Measurements from ENCODE around the gene RBM4. TPM values are rescaled to one million over a fixed set of nuclear protein-coding genes. Genes with fewer than 3 reads are reported as not detected.

RBM4 gene
- total RNA-seq, 1 donor from 2014 or later, result 206 TPM

DNA sequence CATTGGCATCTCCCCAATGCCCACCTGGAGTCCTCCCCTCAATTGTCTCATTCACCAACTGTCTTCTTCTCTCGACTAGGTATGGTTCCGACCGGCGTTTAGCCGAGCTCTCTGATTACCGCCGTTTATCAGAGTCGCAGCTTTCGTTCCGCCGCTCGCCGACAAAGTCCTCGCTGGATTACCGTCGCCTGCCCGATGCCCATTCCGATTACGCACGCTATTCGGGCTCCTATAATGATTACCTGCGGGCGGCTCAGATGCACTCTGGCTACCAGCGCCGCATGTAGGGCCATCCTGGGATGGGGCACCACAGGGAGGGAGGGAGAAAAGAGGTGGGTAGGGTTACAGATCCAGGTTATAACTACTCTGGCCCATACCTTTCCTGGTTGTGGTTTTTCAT is 12.1 kb upstream of the RBM4 start:
- H4K20me1 ChIP-seq (ENCODE audit: low read depth), result peaks cover 88% of the 10 kb centered on the region
- H3K27ac ChIP-seq, result no peak overlapping the region
- Mint-ChIP-seq H3K27ac (no peak overlapping the region), H3K4me1 (peaks cover 8% of the 10 kb centered on the region), H3K9me3 (no peaks in the 10 kb centered on the region), H3K4me3 (no peak overlapping the region), H3K36me3 (peaks cover 44% of the 10 kb centered on the region), H3K27me3 (ENCODE audit: insufficient read depth, low read depth) (peaks cover 4% of the 10 kb centered on the region)
- H3F3A ChIP-seq (ENCODE audit: low read depth), result peaks cover 28% of the 10 kb centered on the region
- peaks cover 15% of the 10 kb centered on the region for H3K36me3 ChIP-seq
- no peaks in the 10 kb centered on the region for H3K9me3 ChIP-seq (ENCODE audit: low read depth)
- TF ChIP-seq, protein P1, sequence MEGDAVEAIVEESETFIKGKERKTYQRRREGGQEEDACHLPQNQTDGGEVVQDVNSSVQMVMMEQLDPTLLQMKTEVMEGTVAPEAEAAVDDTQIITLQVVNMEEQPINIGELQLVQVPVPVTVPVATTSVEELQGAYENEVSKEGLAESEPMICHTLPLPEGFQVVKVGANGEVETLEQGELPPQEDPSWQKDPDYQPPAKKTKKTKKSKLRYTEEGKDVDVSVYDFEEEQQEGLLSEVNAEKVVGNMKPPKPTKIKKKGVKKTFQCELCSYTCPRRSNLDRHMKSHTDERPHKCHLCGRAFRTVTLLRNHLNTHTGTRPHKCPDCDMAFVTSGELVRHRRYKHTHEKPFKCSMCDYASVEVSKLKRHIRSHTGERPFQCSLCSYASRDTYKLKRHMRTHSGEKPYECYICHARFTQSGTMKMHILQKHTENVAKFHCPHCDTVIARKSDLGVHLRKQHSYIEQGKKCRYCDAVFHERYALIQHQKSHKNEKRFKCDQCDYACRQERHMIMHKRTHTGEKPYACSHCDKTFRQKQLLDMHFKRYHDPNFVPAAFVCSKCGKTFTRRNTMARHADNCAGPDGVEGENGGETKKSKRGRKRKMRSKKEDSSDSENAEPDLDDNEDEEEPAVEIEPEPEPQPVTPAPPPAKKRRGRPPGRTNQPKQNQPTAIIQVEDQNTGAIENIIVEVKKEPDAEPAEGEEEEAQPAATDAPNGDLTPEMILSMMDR (IDR thresholded peaks at IDR 0.05), result no peak
- no peak for TF ChIP-seq EZH2 (IDR thresholded peaks at IDR 0.05)
- TF ChIP-seq EZH2phosphoT487 (IDR thresholded peaks at IDR 0.05), result no peak
- no peak overlapping the region for H3K4me3 ChIP-seq
- no peak for DNase-seq (ENCODE audit: low spot score)
- no peak overlapping the region for H2AFZ ChIP-seq (replicated peaks)
- peaks cover 100% of the 10 kb centered on the region for H3K79me2 ChIP-seq (ENCODE audit: low read depth)
- H3K27me3 ChIP-seq, result no peaks in the 10 kb centered on the region
- H3K9ac ChIP-seq, result no peak overlapping the region
- H3K4me1 ChIP-seq, result peaks cover 4% of the 10 kb centered on the region
- H3K4me2 ChIP-seq, result no peak overlapping the region

DNA sequence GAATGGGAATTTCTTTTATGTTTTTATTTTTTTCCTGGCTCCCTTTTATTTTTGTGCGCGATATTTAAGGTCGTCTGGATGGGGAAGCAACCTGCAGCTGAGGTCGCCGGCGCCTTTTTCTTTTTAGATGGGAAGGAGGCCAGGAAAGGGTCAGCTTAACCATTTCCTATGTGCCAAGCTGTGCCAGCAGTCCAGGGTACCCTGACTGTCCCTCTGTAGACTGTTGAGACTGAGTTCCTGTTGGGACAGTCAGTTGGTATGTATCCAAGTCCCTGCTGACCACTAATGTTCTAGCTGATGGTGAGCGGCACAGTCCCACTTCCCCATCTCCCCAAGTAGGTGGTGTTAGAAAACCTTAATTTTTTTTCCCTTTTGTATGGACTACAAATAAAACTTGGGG is 11.6 kb upstream of the RBM4 start:
- H4K20me1 ChIP-seq (ENCODE audit: low read depth), result peaks cover 82% of the 10 kb centered on the region
- peaks cover 4% of the 10 kb centered on the region for H3K27me3 Mint-ChIP-seq (ENCODE audit: insufficient read depth, low read depth)

DNA sequence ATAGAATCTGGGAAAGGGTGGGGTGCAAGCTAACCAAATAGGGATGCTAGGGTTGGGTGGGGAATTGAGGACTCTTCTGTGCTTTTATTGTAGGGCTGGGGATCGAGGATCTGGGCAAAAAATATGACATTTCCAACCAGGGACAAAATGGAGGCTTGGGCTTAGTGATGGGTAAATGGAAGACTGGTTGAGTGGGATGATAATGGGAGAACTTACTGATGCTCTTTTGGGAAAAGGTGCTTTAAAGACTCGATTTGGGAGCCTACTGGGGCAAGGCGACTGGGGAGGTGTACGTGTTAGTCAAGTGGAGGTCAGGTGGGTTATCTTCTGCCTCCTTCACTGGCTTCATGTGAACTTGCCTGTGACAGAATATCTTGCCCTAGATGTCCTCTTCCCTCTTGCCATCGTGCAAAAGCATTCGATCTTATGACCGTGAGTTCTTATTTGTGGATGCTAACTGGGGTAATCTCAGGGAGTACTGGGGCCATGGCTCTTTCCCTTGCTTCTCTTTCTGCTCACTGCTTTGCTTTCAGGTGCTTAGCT is 10.4 kb upstream of the RBM4 start:
- Mint-ChIP-seq H3K9me3 (no peaks in the 10 kb centered on the region), H3K27ac (no peak overlapping the region), H3K36me3 (peaks cover 45% of the 10 kb centered on the region)

More for the DNA sequence above, 11.6 kb upstream of the RBM4 start:
- no peak overlapping the region for H3K4me3 ChIP-seq
- DNase-seq (ENCODE audit: low spot score), result no peak
- H3K79me2 ChIP-seq (ENCODE audit: low read depth), result peaks cover 100% of the 10 kb centered on the region
- Mint-ChIP-seq H3K36me3 (peaks cover 44% of the 10 kb centered on the region), H3K9me3 (no peaks in the 10 kb centered on the region), H3K4me1 (peaks cover 4% of the 10 kb centered on the region), H3K27ac (no peak overlapping the region), H3K4me3 (no peak overlapping the region)
- peaks cover 18% of the 10 kb centered on the region for H3K36me3 ChIP-seq
- H3K4me1 ChIP-seq, result no peaks in the 10 kb centered on the region
- H2AFZ ChIP-seq (replicated peaks), result no peak overlapping the region
- TF ChIP-seq, protein P1 (IDR thresholded peaks at IDR 0.05), result no peak
- no peaks in the 10 kb centered on the region for H3K9me3 ChIP-seq (ENCODE audit: low read depth)
- H3K4me2 ChIP-seq, result no peak overlapping the region
- no peak overlapping the region for H3K9ac ChIP-seq
- no peaks in the 10 kb centered on the region for H3K27me3 ChIP-seq
- H3K27ac ChIP-seq, result no peak overlapping the region
- peaks cover 32% of the 10 kb centered on the region for H3F3A ChIP-seq (ENCODE audit: low read depth)

More for the DNA sequence above, 10.4 kb upstream of the RBM4 start:
- Histone ChIP-seq H4K20me1 (ENCODE audit: low read depth) (peaks cover 72% of the 10 kb centered on the region), H3K4me2 (no peak overlapping the region), H3F3A (ENCODE audit: low read depth) (peaks cover 35% of the 10 kb centered on the region), H3K4me1 (no peaks in the 10 kb centered on the region), H2AFZ (replicated peaks) (no peak overlapping the region), H3K79me2 (ENCODE audit: low read depth) (peaks cover 100% of the 10 kb centered on the region), H3K27ac (no peak overlapping the region), H3K4me3 (no peak overlapping the region), H3K9me3 (ENCODE audit: low read depth) (no peaks in the 10 kb centered on the region), H3K27me3 (no peaks in the 10 kb centered on the region), H3K9ac (no peak overlapping the region), H3K36me3 (peaks cover 24% of the 10 kb centered on the region)
- H3K4me3 Mint-ChIP-seq, result no peak overlapping the region
- TF ChIP-seq EZH2 (IDR thresholded peaks at IDR 0.05) (no peak), EZH2phosphoT487 (IDR thresholded peaks at IDR 0.05) (no peak)
- TF ChIP-seq, protein P1 (IDR thresholded peaks at IDR 0.05), result no peak
- H3K4me1 Mint-ChIP-seq, result no peaks in the 10 kb centered on the region
- no peak for DNase-seq (ENCODE audit: low spot score)
- peaks cover 4% of the 10 kb centered on the region for H3K27me3 Mint-ChIP-seq (ENCODE audit: insufficient read depth, low read depth)

All from neural progenitor cell (in vitro differentiated cells).